ENCODE data around the gene CALCB.

The CALCB gene

GRCh38 chr11:15074206-15075161, 1.1 kb downstream of the CALCB start:
- peak; percentile 20 for DNase-seq (ENCODE audit: low spot score)
- no peak overlapping the region for H3K27ac ChIP-seq
- ChIA-PET POLR2A (ENCODE audit: low non-redundant PET) (no interaction called here), CTCF (interaction anchor here (0.6 to 2.3 kb wide), 11 partner anchors 16 to 559 kb away, joined by 3 to 9 read pairs (median 3); no protein-coding TSS in a partner anchor)
- TF ChIP-seq CTCF (conservative IDR thresholded peaks at IDR 0.05; ENCODE audit: low read depth): peak; percentile 28; the same call in 1 of the 2 replicates

GRCh38 chr11:15075162-15075526, 1.8 kb downstream of the CALCB start:
- ChIA-PET POLR2A (ENCODE audit: low non-redundant PET) (no interaction called here), CTCF (interaction anchor here (0.5 to 2.3 kb wide), 7 partner anchors 15 to 1130 kb away, joined by 3 to 9 read pairs (median 5); no protein-coding TSS in a partner anchor)
- TF ChIP-seq CTCF (conservative IDR thresholded peaks at IDR 0.05; ENCODE audit: low read depth): no peak
- DNase-seq (ENCODE audit: low spot score): no peak
- H3K27ac ChIP-seq: no peak overlapping the region

- POLR2A ChIA-PET (ENCODE audit: low non-redundant PET): no interaction called here
- no peak for DNase-seq (ENCODE audit: low spot score)
- TF ChIP-seq CTCF (conservative IDR thresholded peaks at IDR 0.05; ENCODE audit: low read depth): no peak
- CTCF ChIA-PET: interaction anchor here (0.7 to 0.9 kb wide), 2 partner anchors 10 to 476 kb away, joined by 3 read pairs; no protein-coding TSS in a partner anchor
- H3K27ac ChIP-seq: no peak overlapping the region
Observed at GRCh38 chr11:15091175-15091574, 17.8 kb downstream of the CALCB start.

GRCh38 chr11:15091625-15092024, 18.2 kb downstream of the CALCB start:
- no peak overlapping the region for H3K27ac ChIP-seq
- TF ChIP-seq CTCF (conservative IDR thresholded peaks at IDR 0.05; ENCODE audit: low read depth): no peak
- POLR2A ChIA-PET (ENCODE audit: low non-redundant PET): no interaction called here
- DNase-seq (ENCODE audit: low spot score): no peak
- CTCF ChIA-PET: interaction anchor here (0.6 to 0.9 kb wide), 3 partner anchors 9 to 475 kb away, joined by 3 to 4 read pairs (median 3); no protein-coding TSS in a partner anchor

- CTCF ChIA-PET: no interaction called here
- DNase-seq (ENCODE audit: low spot score): no peak
- TF ChIP-seq CTCF (conservative IDR thresholded peaks at IDR 0.05; ENCODE audit: low read depth): no peak
- POLR2A ChIA-PET (ENCODE audit: low non-redundant PET): no interaction called here
- no peak overlapping the region for H3K27ac ChIP-seq
Observed at GRCh38 chr11:15093432-15093831, 20.0 kb downstream of the CALCB start.

GRCh38 chr11:15095736-15096228, 22.4 kb downstream of the CALCB start:
- TF ChIP-seq CTCF (conservative IDR thresholded peaks at IDR 0.05; ENCODE audit: low read depth): no peak
- DNase-seq (ENCODE audit: low spot score): peak; percentile 26
- POLR2A ChIA-PET (ENCODE audit: low non-redundant PET): no interaction called here
- H3K27ac ChIP-seq: no peak overlapping the region
- CTCF ChIA-PET: interaction anchor here (0.6 kb wide), 3 partner anchors 20 to 112 kb away, joined by 3 read pairs; no protein-coding TSS in a partner anchor

Measured in RWPE1 (cell line).